LNCaP clone FGC (cell line): ENCODE results near the gene PRH1.

Experiments used
- DNase-seq: peaks from one replicate; pipeline ENCODE4 v3.0.0-alpha.2; 2011; ENCODE audit warnings: low read depth
- H3K4me3 ChIP-seq: 2 replicates; pipeline ENCODE4 v1.5.1; 2011; ENCODE audit warnings: mild to moderate bottlenecking, low read depth, low read length, control low read depth
- CTCF ChIP-seq: IDR thresholded peaks from 2 replicates; pipeline ENCODE4 v1.5.1; 2012; ENCODE audit warnings: mild to moderate bottlenecking; ENCODE audit not compliant: control insufficient read depth, insufficient read depth; ENCODE audit errors: extremely low read depth

PRH1 gene

DNA sequence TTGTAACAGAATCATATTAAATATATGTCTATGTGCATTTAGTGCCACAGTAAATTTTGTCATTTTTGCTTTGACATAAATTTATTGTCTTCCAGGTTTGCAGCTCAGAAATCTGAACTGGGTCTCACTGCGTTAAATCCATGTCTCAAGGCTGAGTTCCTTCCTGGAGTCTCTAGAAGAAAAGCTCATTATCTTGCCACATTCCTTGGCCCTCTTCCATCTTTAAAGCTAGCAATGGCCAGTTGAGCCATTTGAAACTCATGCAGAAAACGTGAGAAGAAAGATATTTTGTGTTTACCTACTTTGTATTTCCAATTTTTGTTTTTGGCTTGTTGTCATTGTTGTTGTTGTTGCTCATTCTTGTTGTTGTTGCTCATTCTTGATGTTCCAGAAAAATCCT lies 10.7 kb downstream of the PRH1 start:
- no peak for TF ChIP-seq CTCF
- DNase-seq = no peak
- H3K4me3 ChIP-seq = no peak overlapping the region

GRCh38 chr12:10867381-10867780 lies 16.7 kb downstream of the PRH1 start:
- no peak overlapping the region for H3K4me3 ChIP-seq
- peak; percentile 85 for DNase-seq
- peak; percentile 80 for TF ChIP-seq CTCF

DNA sequence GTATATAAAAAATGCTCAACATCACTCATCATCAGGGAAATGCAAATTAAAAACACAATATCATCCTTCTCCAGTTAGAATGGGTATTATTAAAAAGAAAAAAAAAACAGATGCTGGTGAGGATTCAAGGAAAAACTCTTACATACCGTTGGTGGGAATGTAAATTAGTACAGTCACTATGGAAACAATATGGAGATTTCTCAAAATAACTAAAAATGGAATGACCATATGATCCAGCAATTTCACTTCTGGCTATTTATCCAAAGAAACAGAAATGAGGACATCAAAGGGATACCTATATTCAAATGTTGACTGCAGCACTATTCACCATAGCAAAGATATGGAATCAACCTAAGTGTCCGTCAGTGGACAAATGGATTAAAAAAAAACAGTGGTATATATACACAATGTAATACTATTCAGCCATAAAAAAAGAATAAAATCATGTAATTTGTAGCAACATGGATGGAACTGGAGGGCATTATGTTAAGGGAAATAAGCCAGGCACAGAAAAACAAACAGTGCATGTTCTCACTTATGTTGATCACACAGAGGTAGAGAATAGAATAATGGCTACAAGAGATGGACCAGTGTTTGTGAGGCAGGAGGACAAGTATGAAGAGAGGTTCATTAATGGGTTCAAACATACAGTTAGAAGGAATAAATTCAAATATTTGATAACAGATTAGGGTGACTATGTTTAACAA lies 20.4 kb downstream of the PRH1 start:
- H3K4me3 ChIP-seq = no peak overlapping the region
- no peak for DNase-seq
- no peak for TF ChIP-seq CTCF

DNA sequence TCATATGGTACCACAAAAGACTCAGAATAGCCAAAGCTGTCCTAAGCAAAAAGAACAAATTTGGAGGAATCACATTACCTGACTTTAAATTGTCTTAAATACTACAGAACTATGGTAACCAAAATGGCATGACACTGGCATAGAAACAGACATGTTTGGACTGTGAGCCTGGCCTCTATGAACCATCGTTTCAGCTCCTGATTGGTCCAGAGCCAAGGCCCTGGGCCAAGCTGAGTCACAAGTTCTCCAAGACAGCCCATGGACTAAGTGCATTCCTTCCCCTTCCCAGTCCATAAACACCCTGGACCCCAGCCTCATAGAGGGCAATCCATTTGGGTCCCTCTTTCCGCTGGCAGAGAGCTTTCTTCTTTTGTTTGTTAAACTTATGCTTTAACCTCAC lies 22.7 kb downstream of the PRH1 start:
- no peak for TF ChIP-seq CTCF
- no peak for DNase-seq
- no peak overlapping the region for H3K4me3 ChIP-seq

- no peak for DNase-seq
- no peak overlapping the region for H3K4me3 ChIP-seq
- no peak for TF ChIP-seq CTCF
These were observed 28.2 kb downstream of the PRH1 start for GRCh38 chr12:10855807-10856206.

DNA sequence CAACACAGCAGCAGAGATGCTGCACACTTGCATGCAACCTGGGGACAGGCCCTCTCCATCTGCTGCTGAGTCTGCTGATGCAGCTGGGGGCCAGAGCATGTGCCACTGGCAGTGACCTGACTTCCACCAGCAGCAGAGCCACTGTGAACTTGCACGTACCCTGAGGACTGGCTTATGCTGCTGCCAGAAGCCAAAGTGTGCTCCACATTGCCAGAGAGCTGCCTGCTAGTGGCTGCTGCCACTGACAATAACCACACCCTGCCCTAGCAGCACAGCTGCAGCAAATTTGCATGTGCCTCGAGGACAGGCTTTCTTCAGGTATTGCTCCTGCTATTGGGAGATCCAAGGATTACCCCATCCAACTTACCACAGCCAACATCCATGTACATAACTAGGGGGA lies 30.3 kb downstream of the PRH1 start:
- no peak overlapping the region for H3K4me3 ChIP-seq
- no peak for DNase-seq
- TF ChIP-seq CTCF = no peak

- no peak overlapping the region for H3K4me3 ChIP-seq
- DNase-seq = no peak
- no peak for TF ChIP-seq CTCF
These were observed 32.7 kb downstream of the PRH1 start for GRCh38 chr12:10851243-10851858.
